ENCODE measurements around the gene SLC29A1.
A peak's percentile ranks its signal among the peaks of the same experiment; 100 is the strongest.

SLC29A1 gene

DNA sequence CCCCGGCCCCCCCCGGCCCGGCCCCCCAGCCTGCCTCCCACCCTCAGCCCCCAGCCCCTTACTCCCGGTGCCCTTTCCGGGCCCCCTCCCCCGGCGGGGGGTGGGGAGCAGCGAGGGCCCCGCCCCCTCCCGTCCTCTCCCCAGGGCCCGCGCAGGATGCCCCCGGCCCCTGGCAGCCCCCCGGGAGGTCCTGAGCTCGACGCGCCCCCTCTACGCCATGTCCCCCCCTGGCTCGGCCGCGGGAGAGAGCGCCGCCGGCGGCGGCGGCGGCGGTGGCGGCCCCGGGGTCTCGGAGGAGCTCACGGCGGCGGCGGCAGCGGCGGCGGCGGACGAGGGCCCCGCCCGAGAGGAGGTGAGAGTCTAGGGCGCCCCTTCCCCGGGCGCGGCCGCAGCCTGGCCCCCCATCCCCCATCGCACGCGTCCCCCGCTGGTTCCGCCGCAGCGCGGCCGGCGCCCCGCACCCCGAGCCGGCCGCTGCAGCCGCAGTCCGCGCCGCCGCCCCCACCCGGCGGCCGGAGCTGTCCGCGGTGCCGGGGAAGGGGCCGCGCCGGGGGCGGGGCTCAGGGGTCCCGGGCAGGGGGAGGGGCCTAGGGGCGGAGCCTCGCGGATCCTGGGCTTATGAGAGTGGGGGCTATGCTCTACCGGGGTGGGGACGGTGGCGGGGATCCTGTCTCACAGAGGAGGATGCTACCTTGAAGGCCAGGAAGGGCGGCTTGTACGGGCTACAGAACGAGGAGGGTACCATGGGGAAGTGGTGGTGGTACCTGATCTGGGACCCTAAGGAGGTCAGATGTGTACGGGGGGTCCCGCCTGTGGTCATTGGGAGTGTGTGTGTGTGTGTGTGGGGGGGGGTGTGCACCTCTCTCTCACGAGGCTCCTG lies 47.4 kb downstream of the SLC29A1 start:
- no peak for DNase-seq

DNA sequence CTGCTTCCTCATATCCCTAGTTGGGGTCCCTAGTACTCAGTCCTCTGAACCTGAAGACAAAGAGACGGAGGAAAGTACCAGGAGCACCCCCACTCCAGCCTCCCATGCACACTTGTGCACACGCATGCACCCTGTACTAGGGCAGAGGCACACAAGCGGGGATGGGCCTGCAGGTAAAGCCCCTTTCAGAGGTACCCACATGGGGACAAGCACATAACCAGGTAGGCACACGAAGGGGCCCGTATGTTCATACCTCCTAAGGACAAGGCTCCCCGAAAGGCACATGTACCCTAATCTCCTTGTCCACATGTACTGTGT lies 48.0 kb downstream of the SLC29A1 start:
- DNase-seq: no peak

DNA sequence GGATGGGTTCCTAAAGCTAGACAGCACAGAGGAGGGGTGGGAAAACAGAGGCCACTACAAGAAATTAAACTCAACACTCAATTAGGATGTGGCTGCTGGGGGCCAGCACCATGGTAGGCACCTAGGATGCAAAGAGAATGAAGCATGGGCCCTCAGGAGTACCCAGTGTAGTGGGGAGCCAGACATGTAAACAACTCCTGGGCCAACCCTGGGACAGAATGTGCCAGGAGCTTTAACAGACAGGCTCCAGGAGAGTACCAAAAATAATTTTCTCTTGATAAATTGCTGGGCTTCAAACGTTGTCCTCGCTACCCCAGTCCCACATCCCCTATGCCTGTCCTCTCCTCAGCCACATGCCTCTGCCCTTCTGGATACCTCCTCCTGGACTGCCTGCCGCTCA lies 48.5 kb downstream of the SLC29A1 start:
- no peak for DNase-seq

DNA sequence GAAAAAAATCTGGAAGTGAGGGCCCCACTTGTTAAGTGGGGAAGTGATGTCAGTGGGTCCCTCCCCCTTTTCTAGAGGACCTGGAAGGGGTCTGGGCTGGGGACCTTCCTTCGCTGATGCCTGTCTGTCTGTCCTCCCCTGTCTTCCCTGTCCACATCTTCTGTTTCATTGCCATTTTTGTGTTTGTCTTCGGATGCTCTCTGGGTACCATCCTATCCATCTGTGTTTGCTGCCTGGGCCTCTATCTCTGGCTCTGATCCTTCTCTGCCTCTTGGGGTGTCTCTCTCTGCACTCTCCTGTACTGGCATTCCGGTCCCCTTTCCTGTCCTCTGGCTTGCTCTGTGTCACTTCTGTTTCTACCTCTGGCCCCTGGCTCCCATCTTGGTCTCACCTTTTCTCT lies 49.1 kb downstream of the SLC29A1 start:
- DNase-seq: no peak

DNA sequence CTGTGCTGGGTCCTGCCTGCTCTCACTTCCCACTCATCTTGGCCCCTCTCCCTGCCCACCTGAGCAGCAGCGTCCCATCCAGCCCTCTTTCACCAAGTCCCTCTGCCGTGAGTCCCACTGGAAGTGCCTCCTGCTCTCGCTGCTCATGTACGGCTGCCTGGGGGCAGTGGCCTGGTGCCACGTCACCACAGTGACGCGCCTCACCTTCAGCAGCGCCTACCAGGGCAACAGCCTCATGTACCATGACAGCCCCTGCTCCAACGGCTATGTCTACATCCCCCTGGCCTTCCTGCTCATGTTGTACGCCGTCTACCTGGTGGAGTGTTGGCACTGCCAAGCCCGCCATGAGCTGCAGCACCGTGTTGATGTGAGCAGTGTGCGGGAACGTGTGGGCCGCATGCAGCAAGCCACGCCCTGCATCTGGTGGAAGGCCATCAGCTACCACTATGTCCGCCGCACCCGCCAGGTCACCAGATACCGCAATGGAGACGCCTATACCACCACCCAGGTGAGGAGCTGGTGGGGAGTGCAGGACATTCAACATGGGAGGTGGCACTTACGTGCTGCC lies 49.7 kb downstream of the SLC29A1 start:
- no peak for DNase-seq

GRCh38 chr6:44273617-44274016 lies 50.2 kb downstream of the SLC29A1 start:
- DNase-seq: no peak

DNA sequence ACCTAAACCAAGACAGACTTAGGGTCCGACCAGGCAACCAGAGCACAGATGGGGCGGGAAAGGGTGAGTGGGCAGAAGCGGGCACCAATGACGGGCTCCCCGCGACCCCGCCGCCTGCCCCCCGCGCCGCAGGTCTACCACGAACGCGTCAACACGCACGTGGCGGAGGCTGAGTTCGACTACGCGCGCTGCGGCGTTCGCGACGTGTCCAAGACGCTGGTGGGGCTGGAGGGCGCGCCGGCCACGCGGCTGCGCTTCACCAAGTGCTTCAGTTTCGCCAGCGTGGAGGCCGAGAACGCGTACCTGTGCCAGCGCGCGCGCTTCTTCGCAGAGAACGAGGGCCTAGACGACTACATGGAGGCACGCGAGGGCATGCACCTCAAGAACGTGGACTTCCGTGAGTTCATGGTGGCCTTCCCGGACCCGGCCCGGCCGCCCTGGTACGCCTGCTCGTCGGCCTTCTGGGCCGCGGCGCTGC lies 51.9 kb downstream of the SLC29A1 start:
- no peak for DNase-seq

DNA sequence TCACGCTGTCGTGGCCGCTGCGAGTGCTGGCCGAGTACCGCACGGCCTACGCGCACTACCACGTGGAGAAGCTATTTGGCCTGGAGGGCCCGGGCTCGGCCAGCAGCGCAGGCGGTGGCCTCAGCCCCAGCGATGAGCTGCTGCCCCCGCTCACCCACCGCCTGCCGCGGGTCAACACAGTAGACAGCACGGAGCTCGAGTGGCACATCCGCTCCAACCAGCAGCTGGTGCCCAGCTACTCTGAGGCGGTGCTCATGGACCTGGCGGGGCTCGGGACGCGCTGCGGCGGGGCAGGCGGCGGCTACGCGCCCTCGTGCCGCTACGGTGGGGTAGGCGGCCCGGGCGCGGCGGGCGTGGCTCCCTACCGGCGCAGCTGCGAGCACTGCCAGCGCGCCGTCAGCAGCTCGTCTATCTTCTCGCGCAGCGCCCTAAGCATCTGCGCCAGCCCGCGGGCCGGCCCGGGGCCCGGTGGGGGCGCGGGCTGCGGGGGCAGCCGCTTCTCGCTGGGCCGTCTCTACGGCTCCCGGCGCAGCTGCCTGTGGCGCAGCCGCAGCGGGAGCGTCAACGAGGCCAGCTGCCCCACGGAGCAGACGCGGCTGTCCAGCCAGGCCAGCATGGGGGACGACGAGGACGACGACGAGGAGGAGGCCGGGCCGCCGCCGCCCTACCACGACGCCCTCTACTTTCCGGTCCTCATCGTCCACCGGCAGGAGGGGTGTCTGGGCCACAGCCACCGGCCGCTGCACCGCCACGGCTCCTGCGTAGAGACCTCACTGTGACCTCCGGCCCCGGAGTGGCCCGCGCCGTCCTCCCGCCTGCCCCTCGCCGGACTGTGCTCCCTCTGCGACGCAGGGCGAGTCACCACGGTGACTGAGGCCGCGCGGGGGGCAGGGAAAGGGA lies 52.6 kb downstream of the SLC29A1 start:
- DNase-seq: peak; percentile 63 to 74

DNA sequence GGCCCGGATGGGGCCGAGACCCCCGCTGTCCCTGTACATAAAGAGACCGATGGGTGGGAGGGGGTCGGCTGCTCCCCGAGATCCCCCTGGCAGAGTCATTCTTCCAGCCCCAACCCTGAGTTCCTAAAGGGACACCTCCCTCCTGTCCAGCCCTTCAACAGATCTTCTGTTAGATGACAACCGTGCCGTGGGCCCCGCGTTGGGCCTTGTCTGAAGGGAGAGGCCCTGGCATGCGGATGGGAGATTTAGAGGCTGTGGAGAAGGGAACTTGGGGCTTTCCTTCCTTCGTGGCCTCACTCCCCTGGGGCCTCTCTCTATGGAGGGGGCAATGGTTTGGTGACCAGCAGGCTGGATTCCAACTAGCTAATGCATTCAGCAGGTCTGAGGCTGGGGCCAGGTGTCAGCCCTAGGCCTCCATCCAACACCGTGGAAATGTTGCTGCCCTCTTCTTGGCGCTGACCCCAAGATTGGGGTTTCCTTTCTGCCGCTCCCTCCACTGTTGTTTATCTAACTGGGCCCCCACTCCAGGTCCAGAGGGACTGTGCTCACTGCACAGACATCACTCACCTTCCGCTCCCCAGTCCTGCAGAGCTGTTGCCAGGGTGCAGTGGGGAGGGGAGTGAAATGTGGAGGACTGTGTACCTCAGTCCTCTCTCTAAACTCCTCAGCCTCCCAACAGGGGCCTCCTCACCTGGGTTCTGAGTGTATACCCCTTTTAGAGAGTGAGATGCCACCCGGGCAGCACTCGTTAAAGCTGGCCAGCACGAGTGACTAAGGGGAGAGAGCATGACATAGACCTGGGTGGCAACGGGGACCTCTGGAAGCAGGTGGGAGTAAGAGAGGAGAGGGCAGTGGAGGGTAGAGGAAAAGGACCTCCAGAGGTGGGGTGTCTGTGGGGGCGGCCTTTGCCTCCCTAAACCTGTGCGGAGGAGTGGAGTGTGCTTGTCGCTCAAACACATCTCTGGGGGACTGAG lies 53.6 kb downstream of the SLC29A1 start:
- no peak for DNase-seq

DNA sequence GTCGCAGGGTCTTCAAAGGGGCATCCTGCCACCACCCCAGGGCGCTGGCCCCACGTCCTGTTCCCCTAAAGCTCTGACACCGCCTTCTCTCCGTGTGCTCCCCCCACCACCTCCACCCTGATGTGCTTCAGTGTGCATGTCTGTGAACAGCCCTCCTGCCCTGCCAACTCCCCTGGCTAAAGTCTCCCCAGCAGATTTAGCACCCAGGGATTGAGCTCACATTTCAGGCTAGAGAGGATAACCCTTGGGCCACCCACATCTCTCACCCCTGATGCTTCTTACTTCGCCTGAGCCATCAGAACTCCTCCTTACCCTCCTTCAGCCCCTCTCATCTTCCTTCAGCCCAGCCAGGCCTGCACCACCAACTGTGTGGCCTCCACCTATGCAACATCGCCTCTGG lies 54.4 kb downstream of the SLC29A1 start:
- DNase-seq: no peak

GRCh38 chr6:44278315-44278714 lies 54.9 kb downstream of the SLC29A1 start:
- no peak for DNase-seq

- DNase-seq: no peak
These were observed 55.6 kb downstream of the SLC29A1 start for GRCh38 chr6:44278774-44279697.
